Activated CD4-positive, alpha-beta memory T cell treated with anti-CD3 and anti-CD28 coated beads for 36 hours (primary cell): ENCODE measurements around the gene PLN. TPM values are rescaled to one million over a fixed set of nuclear protein-coding genes. Genes with fewer than 3 reads are reported as not detected.

Experiments
- CTCF ChIA-PET: fragments of 350-600 bp; sonication (Branson Sonifier 250); formaldehyde crosslinking; loops from one replicate; lab custom pipeline; 2021; ENCODE audit warnings: antibody characterized with exemption, inconsistent platforms; lab: Charles Lee
- POLR2A ChIA-PET: fragments of 350-600 bp; sonication (Branson Sonifier 250); formaldehyde crosslinking; loops from one replicate; lab custom pipeline; 2021; ENCODE audit warnings: antibody characterized with exemption; lab: Charles Lee
- DNase-seq: peaks from one replicate; pipeline ENCODE4 v3.0.0-alpha.2; 2020
- H3K27ac Mint-ChIP-seq: one replicate; pipeline ENCODE4 v1.8.0; 2021; ENCODE audit warnings: mixed read lengths
- H3K27me3 Mint-ChIP-seq: one replicate; pipeline ENCODE4 v1.8.0; 2021; ENCODE audit warnings: mixed read lengths
- H3K36me3 Mint-ChIP-seq: one replicate; pipeline ENCODE4 v1.8.0; 2021; ENCODE audit warnings: mixed read lengths
- H3K4me1 Mint-ChIP-seq: one replicate; pipeline ENCODE4 v1.8.0; 2021; ENCODE audit warnings: low read depth, mixed read lengths
- H3K4me3 Mint-ChIP-seq: one replicate; pipeline ENCODE4 v1.8.0; 2021; ENCODE audit warnings: mild to moderate bottlenecking, mixed read lengths
- H3K9me3 Mint-ChIP-seq: one replicate; pipeline ENCODE4 v1.8.0; 2021; ENCODE audit warnings: mixed read lengths
- intact Hi-C: fragments of 100-400 bp; cut with micrococcal nuclease; formaldehyde crosslinking; loops from one replicate; pipeline ENCODE4 v1.15.1; 2023
- total RNA-seq, 2 experiments: library from RNA; stranded (reverse); gene quantifications; one replicate each; pipeline ENCODE4 v1.2.3, GENCODE V29; 2021

PLN gene
- total RNA-seq, 2 experiments from 2014 or later, result not detected

DNA sequence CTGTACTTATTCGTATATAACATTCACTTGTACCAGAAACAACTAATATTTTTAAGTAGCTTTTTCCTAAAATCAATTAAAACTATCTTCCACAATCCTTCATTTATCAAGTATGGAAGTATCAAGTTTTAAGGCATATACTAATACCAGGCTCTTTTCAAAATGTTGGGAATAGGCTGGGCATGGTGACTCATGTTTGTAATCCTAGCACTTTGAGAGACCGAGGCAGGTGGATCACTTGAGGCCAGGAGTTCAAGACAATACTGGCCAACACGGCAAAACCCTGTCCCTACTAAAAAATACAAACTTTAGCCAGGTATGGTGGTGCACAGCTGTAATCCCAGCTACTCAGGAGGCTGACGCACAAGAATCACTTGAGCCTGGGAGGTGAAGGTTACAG, 25.7 kb upstream of the PLN start:
- Mint-ChIP-seq H3K27ac (no peak overlapping the region), H3K36me3 (peaks cover 34% of the 10 kb centered on the region), H3K9me3 (no peaks in the 10 kb centered on the region), H3K4me3 (no peak overlapping the region), H3K4me1 (peaks cover 28% of the 10 kb centered on the region), H3K27me3 (no peaks in the 10 kb centered on the region)
- POLR2A ChIA-PET, result no interaction called here
- CTCF ChIA-PET, result interaction anchor here (1.0 kb wide), 1 partner anchor 43 kb away, joined by 3 read pairs; no protein-coding TSS in a partner anchor
- intact Hi-C loops, result no loop called here
- no peak for DNase-seq

DNA sequence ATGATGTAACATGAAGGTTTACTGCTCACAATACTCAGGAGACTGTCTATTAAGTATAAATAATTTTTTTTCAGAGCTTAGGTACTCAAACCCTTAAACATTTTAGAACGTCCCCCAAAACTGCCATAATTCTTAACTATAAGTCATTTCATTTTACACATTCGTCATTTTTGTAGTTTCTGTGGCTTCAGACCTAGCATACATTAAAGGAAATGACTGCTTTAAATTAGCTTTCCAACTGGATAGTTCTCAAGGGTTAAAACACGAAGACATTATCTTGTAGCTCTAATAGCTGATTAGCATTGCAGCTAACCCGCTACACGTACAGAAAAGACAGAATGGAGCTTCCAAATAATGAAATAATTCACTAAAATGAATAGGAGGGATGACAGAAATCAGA, 24.9 kb upstream of the PLN start:
- intact Hi-C loops, result no loop called here
- H3K9me3 Mint-ChIP-seq, result no peaks in the 10 kb centered on the region
- ChIA-PET CTCF (interaction anchor here (0.9 kb wide), 1 partner anchor 57 kb away, joined by 3 read pairs; no protein-coding TSS in a partner anchor), POLR2A (no interaction called here)
- H3K4me3 Mint-ChIP-seq, result no peak overlapping the region
- DNase-seq, result no peak
- H3K27me3 Mint-ChIP-seq, result no peaks in the 10 kb centered on the region
- H3K4me1 Mint-ChIP-seq, result peaks cover 24% of the 10 kb centered on the region
- peaks cover 28% of the 10 kb centered on the region for H3K36me3 Mint-ChIP-seq
- no peak overlapping the region for H3K27ac Mint-ChIP-seq

GRCh38 chr6:118524686-118525085, 23.4 kb upstream of the PLN start:
- no peaks in the 10 kb centered on the region for H3K27me3 Mint-ChIP-seq
- H3K27ac Mint-ChIP-seq, result no peak overlapping the region
- no peak for DNase-seq
- no peaks in the 10 kb centered on the region for H3K9me3 Mint-ChIP-seq
- peaks cover 19% of the 10 kb centered on the region for H3K4me1 Mint-ChIP-seq
- intact Hi-C loops, result no loop called here
- H3K4me3 Mint-ChIP-seq, result no peak overlapping the region
- peaks cover 19% of the 10 kb centered on the region for H3K36me3 Mint-ChIP-seq
- ChIA-PET POLR2A (no interaction called here), CTCF (no interaction called here)

- DNase-seq, result no peak
- CTCF ChIA-PET, result interaction anchor here (0.6 kb wide), 1 partner anchor 200 kb away, joined by 3 read pairs; no protein-coding TSS in a partner anchor
- POLR2A ChIA-PET, result no interaction called here
- Mint-ChIP-seq H3K27me3 (no peaks in the 10 kb centered on the region), H3K4me1 (peaks cover 22% of the 10 kb centered on the region), H3K4me3 (no peak overlapping the region), H3K36me3 (peaks cover 17% of the 10 kb centered on the region), H3K9me3 (peaks cover 4% of the 10 kb centered on the region), H3K27ac (no peak overlapping the region)
- intact Hi-C loops, result no loop called here
Observed at GRCh38 chr6:118525913-118526780, 21.9 kb upstream of the PLN start.

GRCh38 chr6:118528129-118528528, 20.0 kb upstream of the PLN start:
- Mint-ChIP-seq H3K36me3 (peaks cover 15% of the 10 kb centered on the region), H3K27me3 (no peaks in the 10 kb centered on the region), H3K27ac (no peak overlapping the region), H3K4me1 (peaks cover 28% of the 10 kb centered on the region), H3K9me3 (peaks cover 9% of the 10 kb centered on the region), H3K4me3 (no peak overlapping the region)
- no peak for DNase-seq
- ChIA-PET CTCF (no interaction called here), POLR2A (interaction anchor here (0.6 kb wide), 1 partner anchor 370 kb away, joined by 6 read pairs; no protein-coding TSS in a partner anchor)
- intact Hi-C loops, result no loop called here

DNA sequence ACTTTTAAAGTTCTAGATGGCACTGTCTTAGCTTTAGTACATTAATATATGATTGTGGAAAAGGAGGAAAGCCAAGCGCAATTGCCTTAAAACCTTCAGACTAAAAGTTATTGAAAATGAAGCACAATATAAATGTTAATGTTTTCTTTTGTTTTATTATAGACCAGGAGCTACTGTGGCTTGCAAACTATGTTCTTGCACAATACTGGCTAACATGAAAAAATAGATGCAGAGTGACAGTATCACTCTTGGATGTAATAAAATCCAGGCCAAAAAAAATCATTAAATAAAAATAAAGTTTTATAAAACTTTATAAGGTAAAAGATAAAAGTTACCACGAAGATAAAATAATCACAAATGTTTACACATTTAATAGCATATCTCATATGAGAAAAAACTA, 18.3 kb upstream of the PLN start:
- peaks cover 12% of the 10 kb centered on the region for H3K36me3 Mint-ChIP-seq
- no peak for DNase-seq
- H3K9me3 Mint-ChIP-seq, result peaks cover 9% of the 10 kb centered on the region
- ChIA-PET POLR2A (no interaction called here), CTCF (no interaction called here)
- no peaks in the 10 kb centered on the region for H3K27me3 Mint-ChIP-seq
- intact Hi-C loops, result no loop called here
- H3K4me1 Mint-ChIP-seq, result peaks cover 26% of the 10 kb centered on the region
- no peak overlapping the region for H3K4me3 Mint-ChIP-seq
- no peak overlapping the region for H3K27ac Mint-ChIP-seq

- peaks cover 16% of the 10 kb centered on the region for H3K36me3 Mint-ChIP-seq
- peaks cover 31% of the 10 kb centered on the region for H3K4me1 Mint-ChIP-seq
- intact Hi-C loops, result no loop called here
- peaks cover 14% of the 10 kb centered on the region for H3K9me3 Mint-ChIP-seq
- no peak overlapping the region for H3K4me3 Mint-ChIP-seq
- no peak for DNase-seq
- no peaks in the 10 kb centered on the region for H3K27me3 Mint-ChIP-seq
- ChIA-PET CTCF (no interaction called here), POLR2A (no interaction called here)
- no peak overlapping the region for H3K27ac Mint-ChIP-seq
Observed at GRCh38 chr6:118530942-118531341, 17.2 kb upstream of the PLN start.

DNA sequence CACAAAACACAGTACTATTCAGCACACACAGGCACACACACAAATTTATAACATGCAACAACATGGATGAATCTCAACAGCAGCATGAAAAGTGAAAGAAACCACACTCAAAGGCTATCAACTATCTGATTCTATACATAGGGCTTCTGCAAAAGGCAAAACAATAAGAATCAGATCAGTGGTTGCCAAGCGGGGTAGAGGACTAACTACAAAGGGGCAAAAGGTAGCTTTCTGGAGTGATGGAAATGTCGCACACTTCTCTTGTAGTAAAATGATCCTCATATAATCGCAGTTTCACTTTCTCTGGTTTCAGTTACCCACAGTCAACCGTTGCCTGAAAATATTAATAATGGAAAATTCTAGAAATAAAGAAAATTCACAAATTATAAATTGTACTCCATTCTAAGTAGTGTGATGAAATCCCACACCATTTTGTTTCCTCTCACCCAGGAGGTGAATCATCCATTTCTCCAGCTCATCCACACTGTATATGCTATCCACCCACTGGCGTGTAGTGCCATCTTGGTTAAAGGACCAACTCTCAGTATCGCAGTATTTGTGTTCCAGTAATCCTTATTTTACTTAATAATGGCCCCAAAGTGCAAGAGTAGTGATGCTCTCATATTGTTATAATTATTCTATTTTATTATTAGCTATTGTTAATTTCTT, 12.8 kb upstream of the PLN start:
- CTCF ChIA-PET, result interaction anchor here (1.0 kb wide), 1 partner anchor 251 kb away, joined by 3 read pairs; no protein-coding TSS in a partner anchor
- intact Hi-C loops, result loop anchor here (5.0 kb wide), 1 partner anchor 48 kb away; no protein-coding TSS in a partner anchor

GRCh38 chr6:118536478-118536877, 11.6 kb upstream of the PLN start:
- CTCF ChIA-PET, result interaction anchor here (0.9 kb wide), 1 partner anchor 151 kb away, joined by 3 read pairs; no protein-coding TSS in a partner anchor
- Mint-ChIP-seq H3K4me3 (no peak overlapping the region), H3K4me1 (peaks cover 24% of the 10 kb centered on the region), H3K27me3 (no peaks in the 10 kb centered on the region), H3K36me3 (peaks cover 10% of the 10 kb centered on the region), H3K27ac (no peak overlapping the region), H3K9me3 (peaks cover 7% of the 10 kb centered on the region)
- intact Hi-C loops, result loop anchor here (5.0 kb wide), 1 partner anchor 49 kb away; no protein-coding TSS in a partner anchor
- POLR2A ChIA-PET, result interaction anchor here (1.1 kb wide), 1 partner anchor 11 kb away, joined by 3 read pairs; the partner anchor contains the start of gene PLN
- no peak for DNase-seq

More for the DNA sequence above, 12.8 kb upstream of the PLN start:
- Mint-ChIP-seq H3K27me3 (no peaks in the 10 kb centered on the region), H3K4me3 (no peak overlapping the region), H3K27ac (no peak overlapping the region), H3K9me3 (peaks cover 14% of the 10 kb centered on the region), H3K4me1 (peaks cover 28% of the 10 kb centered on the region), H3K36me3 (peaks cover 16% of the 10 kb centered on the region)
- DNase-seq, result no peak
- POLR2A ChIA-PET, result interaction anchor here (1.1 kb wide), 1 partner anchor 13 kb away, joined by 3 read pairs; the partner anchor contains the start of gene PLN

DNA sequence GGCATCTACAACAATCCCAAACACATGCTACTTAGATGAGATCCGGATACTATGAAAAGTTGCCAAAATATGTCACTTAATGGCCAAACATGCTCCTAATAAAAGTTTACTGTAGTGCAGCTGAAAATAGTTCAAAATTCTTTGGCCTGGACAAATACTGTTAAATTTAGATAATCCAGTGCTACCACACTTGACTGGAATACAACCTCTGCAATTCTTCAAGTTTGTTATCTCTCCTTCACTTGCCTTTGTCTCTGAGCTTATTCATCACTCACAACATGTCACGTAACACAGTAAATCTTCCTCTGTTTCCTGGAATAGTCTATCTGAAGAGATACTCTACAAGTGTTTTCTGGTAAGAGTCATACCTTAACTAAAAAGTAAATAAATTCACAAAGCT, 10.5 kb upstream of the PLN start:
- no peak for DNase-seq
- POLR2A ChIA-PET, result no interaction called here
- Mint-ChIP-seq H3K4me3 (no peak overlapping the region), H3K9me3 (peaks cover 5% of the 10 kb centered on the region), H3K27me3 (no peaks in the 10 kb centered on the region), H3K4me1 (peaks cover 24% of the 10 kb centered on the region), H3K36me3 (peaks cover 9% of the 10 kb centered on the region), H3K27ac (no peak overlapping the region)
- CTCF ChIA-PET, result no interaction called here
- intact Hi-C loops, result loop anchor here (5.0 kb wide), 1 partner anchor 50 kb away; no protein-coding TSS in a partner anchor

DNA sequence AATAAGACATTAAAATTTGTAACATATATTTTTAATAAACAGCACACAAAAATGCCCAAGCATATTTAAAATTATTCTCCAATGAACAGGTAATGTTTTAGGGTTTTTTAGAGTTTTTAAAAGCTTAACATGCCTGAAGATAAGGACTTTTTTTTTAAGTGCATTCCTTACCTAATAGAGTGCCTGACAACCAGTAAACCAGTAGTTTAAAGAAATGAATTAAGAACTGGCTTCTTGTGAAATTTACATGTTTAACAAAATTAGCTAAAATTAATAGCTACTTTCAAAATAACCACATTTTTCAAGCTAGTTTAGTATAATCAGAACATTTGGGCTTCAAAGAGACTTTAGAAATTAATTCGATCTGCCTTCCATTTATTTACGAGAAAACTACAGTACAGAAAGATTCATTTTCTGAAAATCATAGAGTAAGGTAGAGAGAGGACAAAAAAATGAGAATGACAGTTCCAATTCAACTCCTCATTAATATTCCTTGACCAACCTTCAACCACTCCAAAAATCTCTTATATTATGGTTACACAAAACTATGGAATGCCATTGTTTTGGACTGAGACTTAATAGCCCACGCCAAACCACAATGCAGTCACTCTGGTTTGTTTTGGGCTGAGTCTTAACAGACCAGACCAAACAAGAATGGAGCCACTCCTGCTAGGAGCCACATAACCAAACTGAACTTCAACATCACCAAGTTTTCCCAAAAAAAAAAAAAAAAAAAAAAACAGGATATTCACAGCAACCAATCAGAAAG, 5.7 kb upstream of the PLN start:
- Mint-ChIP-seq H3K9me3 (no peaks in the 10 kb centered on the region), H3K27ac (no peak overlapping the region), H3K4me3 (no peak overlapping the region), H3K4me1 (peaks cover 33% of the 10 kb centered on the region), H3K36me3 (peaks cover 2% of the 10 kb centered on the region), H3K27me3 (no peaks in the 10 kb centered on the region)
- intact Hi-C loops, result no loop called here
- CTCF ChIA-PET, result interaction anchor here (1.1 kb wide), 1 partner anchor 25 kb away, joined by 3 read pairs; no protein-coding TSS in a partner anchor
- POLR2A ChIA-PET, result no interaction called here
- no peak for DNase-seq
